SK-N-SH (cell line): Measurements from ENCODE around the gene PRICKLE1. TPM values are rescaled to one million over a fixed set of nuclear protein-coding genes. Genes with fewer than 3 reads are reported as not detected.

ENCODE experiments used
- CTCF ChIA-PET: fragments of 300-600, 350-600 bp; formaldehyde crosslinking; extraction: SDS; loops from one replicate; lab custom pipeline; 2021; lab: Yijun Ruan, JAX
- POLR2A ChIA-PET: fragments of 350-600 bp; sonication (Branson Sonifier 250); formaldehyde crosslinking; extraction: SDS; loops from one replicate; lab custom pipeline; 2020; ENCODE audit warnings: antibody characterized with exemption, inconsistent platforms; lab: Yijun Ruan, JAX
- DNase-seq: peaks from one replicate; pipeline ENCODE4 v3.0.0; 2012
- H2AFZ ChIP-seq: fragments of 200-600 bp; sonication (generic); 2 replicates; pipeline ENCODE4 v1.8.1; 2016; ENCODE audit warnings: antibody characterized with exemption, mild to moderate bottlenecking, low read depth
- H3F3A ChIP-seq: fragments of 200-600 bp; sonication (generic); replicated peaks from 2 replicates; pipeline ENCODE3; 2016; ENCODE audit warnings: antibody characterized with exemption, mild to moderate bottlenecking; ENCODE audit not compliant: insufficient read depth
- H3K27ac ChIP-seq, 2 experiments: fragments of 200-500 bp in 1 of 2; fragments of 200-600 bp in 1 of 2; sonication (Bioruptor generic) in 1 of 2; sonication (generic), shearing (Covaris generic) in 1 of 2; 2 replicates each; pipeline versions ENCODE4 v1.5.1 to v1.6.1; 2014 to 2016; ENCODE audit warnings: low read depth in 2 of 2, inconsistent platforms in 1 of 2, low read length in 1 of 2, mild to moderate bottlenecking in 1 of 2, mixed read lengths in 1 of 2
- H3K27me3 ChIP-seq: fragments of 200-600 bp; sonication (generic), shearing (Covaris generic); 2 replicates; pipeline ENCODE4 v1.6.1; 2016; ENCODE audit warnings: mixed run types; ENCODE audit not compliant: insufficient read depth
- H3K36me3 ChIP-seq, 2 experiments: fragments of 200-500 bp in 1 of 2; fragments of 200-600 bp in 1 of 2; sonication (Bioruptor generic) in 1 of 2; sonication (generic) in 1 of 2; replicated peaks in 1 of 2; 2 replicates each; pipeline versions ENCODE3 to v1.5.1; 2014 to 2016; ENCODE audit warnings: low read length in 1 of 2, mild to moderate bottlenecking in 1 of 2; ENCODE audit not compliant: insufficient read depth in 2 of 2, control insufficient read depth in 1 of 2
- H3K4me1 ChIP-seq, 2 experiments: fragments of 200-500 bp in 1 of 2; fragments of 200-600 bp in 1 of 2; sonication (Bioruptor generic) in 1 of 2; sonication (generic), shearing (Covaris generic) in 1 of 2; 2 replicates each; pipeline versions ENCODE4 v1.5.1 to v1.6.1; 2014 to 2016; ENCODE audit warnings: low read depth in 1 of 2, low read length in 1 of 2, mixed run types in 1 of 2; ENCODE audit not compliant: insufficient read depth in 2 of 2, control insufficient read depth in 1 of 2
- H3K4me2 ChIP-seq: fragments of 200-600 bp; sonication (generic), shearing (Covaris generic); 2 replicates; pipeline ENCODE4 v1.6.1; 2017; ENCODE audit warnings: mixed run types
- H3K4me3 ChIP-seq, 2 experiments: fragments of 200-500 bp in 1 of 2; fragments of 200-600 bp in 1 of 2; sonication (Bioruptor generic) in 1 of 2; sonication (generic), shearing (Covaris generic) in 1 of 2; 2 replicates each; pipeline versions ENCODE4 v1.5.1 to v1.8.1; 2014 to 2016; ENCODE audit warnings: low read depth in 2 of 2, inconsistent platforms in 1 of 2, low read length in 1 of 2, mild to moderate bottlenecking in 1 of 2, mixed read lengths in 1 of 2, moderate library complexity in 1 of 2
- H3K79me2 ChIP-seq: fragments of 200-600 bp; sonication (generic); 2 replicates; pipeline ENCODE4 v1.8.1; 2017; ENCODE audit warnings: mild to moderate bottlenecking; ENCODE audit not compliant: insufficient read depth
- H3K9ac ChIP-seq: fragments of 200-600 bp; sonication (generic); 2 replicates; pipeline ENCODE4 v1.6.1; 2017; ENCODE audit warnings: mixed run types
- H3K9me2 ChIP-seq: fragments of 200-600 bp; sonication (generic); 2 replicates; pipeline ENCODE4 v1.6.1; 2017; ENCODE audit warnings: mixed run types
- H3K9me3 ChIP-seq: fragments of 200-600 bp; sonication (generic); 2 replicates; pipeline ENCODE4 v1.6.1; 2017; ENCODE audit warnings: mixed run types, mild to moderate bottlenecking, moderate library complexity
- H4K20me1 ChIP-seq: fragments of 200-600 bp; sonication (generic); 2 replicates; pipeline ENCODE4 v1.6.1; 2017; ENCODE audit warnings: mild to moderate bottlenecking, mixed run types; ENCODE audit not compliant: insufficient read depth
- CTCF ChIP-seq: fragments of 200-600 bp; sonication (generic); IDR thresholded peaks from 2 replicates; pipeline ENCODE4 v1.6.1; 2017; ENCODE audit warnings: antibody characterized with exemption, mild to moderate bottlenecking, moderate library complexity
- ELF1 ChIP-seq: IDR thresholded peaks from 2 replicates; pipeline ENCODE4 v1.4.0; 2012
- EZH2phosphoT487 ChIP-seq: fragments of 200-600 bp; sonication (generic); IDR thresholded peaks from 2 replicates; pipeline ENCODE4 v1.6.1; 2017; ENCODE audit warnings: low read depth, mixed run types, mild to moderate bottlenecking, antibody characterized with exemption, moderate library complexity, borderline replicate concordance
- FOXJ3 ChIP-seq: sonication (generic); formaldehyde crosslinking; IDR thresholded peaks from 2 replicates; pipeline ENCODE4 v1.5.1; 2020; ENCODE audit warnings: mild to moderate bottlenecking, missing genetic modification reagents
- FOXM1 ChIP-seq: IDR thresholded peaks from 2 replicates; pipeline ENCODE4 v1.4.0; 2012; ENCODE audit warnings: low read depth, mild to moderate bottlenecking
- IRF3 ChIP-seq: fragments of 150-350 bp; IDR thresholded peaks from 2 replicates; pipeline ENCODE4 v1.6.1; 2016; ENCODE audit warnings: mild to moderate bottlenecking, low read depth, low read length
- JUND ChIP-seq: IDR thresholded peaks from 2 replicates; pipeline ENCODE4 v1.4.0; 2012
- POLR2AphosphoS5 ChIP-seq: IDR thresholded peaks from 2 replicates; pipeline ENCODE4 v1.6.1; 2012; ENCODE audit warnings: low read depth, low read length
- RAD21 ChIP-seq: IDR thresholded peaks from 2 replicates; pipeline ENCODE4 v1.6.1; 2012; ENCODE audit warnings: mild to moderate bottlenecking, low read length
- SMC3 ChIP-seq: IDR thresholded peaks from 2 replicates; pipeline ENCODE4 v1.6.1; 2012; ENCODE audit warnings: low read depth, low read length, improper control_type of control experiment
- TAF1 ChIP-seq: IDR thresholded peaks from 2 replicates; pipeline ENCODE4 v1.6.1; 2012; ENCODE audit warnings: low read depth, mild to moderate bottlenecking, low read length, moderate library complexity, borderline replicate concordance
- TCF12 ChIP-seq: IDR thresholded peaks from 2 replicates; pipeline ENCODE4 v1.4.0; 2012
- USF2 ChIP-seq: fragments of 150-350 bp; IDR thresholded peaks from 2 replicates; pipeline ENCODE4 v1.6.1; 2017; ENCODE audit warnings: antibody characterized with exemption, low read length, low read depth, borderline replicate concordance
- whole genome bisulfite sequencing: methylation state at CpG from one replicate; pipeline ENCODE4 v1.1.6; 2017; ENCODE audit warnings: low lambda C conversion rate; 5-methylcytosine and 5-hydroxymethylcytosine counted together
- polyA plus RNA-seq, 3 experiments: library from polyadenylated mRNA; depleted of rRNA; stranded (reverse); fragments of >200 nt; gene quantifications; 2 replicates each; pipeline ENCODE4 v1.2.3, GENCODE V29; 2012

PRICKLE1 gene
- polyA plus RNA-seq, 1 of the 3 experiments (the other 2 are of a cell fraction) = 1.2 TPM

- no peak for TF ChIP-seq TAF1
- TF ChIP-seq, all 33 proteins: peak for 0
- no peak for DNase-seq
- Histone ChIP-seq H3K36me3 (no peaks in the 10 kb centered on the region), H3K27me3 (peaks cover 33% of the 10 kb centered on the region), H3K4me1 (peaks cover 7 to 27% of the 10 kb centered on the region in 2 experiments; a peak in 3 of 4 replicates), H3K9me3 (no peaks in the 10 kb centered on the region), H3K4me3 (peak overlapping the region; percentile 61 to 62; a peak in 3 of 4 replicates), H3K9me2 (no peaks in the 10 kb centered on the region), H3K4me2 (peak overlapping the region; percentile 97; the same call in 1 of the 2 replicates), H3K79me2 (no peaks in the 10 kb centered on the region), H3K27ac (peak overlapping the region in 1 of 2 experiments; percentile 53; a peak in 2 of 4 replicates), H4K20me1 (no peaks in the 10 kb centered on the region), H3K9ac (no peak overlapping the region), H3F3A (no peaks in the 10 kb centered on the region), H2AFZ (no peak overlapping the region)
- CTCF ChIA-PET = interaction anchor here (0.9 to 2.6 kb wide), 17 partner anchors 10 to 751 kb away, joined by 3 to 23 read pairs (median 5); no protein-coding TSS in a partner anchor
- POLR2A ChIA-PET = no interaction called here
- WGBS = 62% methylated on average over 7 of the region's 7 CpGs
These were observed 1.7 kb downstream of the PRICKLE1 start for GRCh38 chr12:42587601-42588523.

GRCh38 chr12:42586268-42586667, 3.3 kb downstream of the PRICKLE1 start:
- H3K36me3 ChIP-seq = no peaks in the 10 kb centered on the region
- no peak for TF ChIP-seq TAF1
- TF ChIP-seq RAD21 = peak; percentile 9; the same call in 1 of the 2 replicates
- TF ChIP-seq, all 33 proteins: peak for 1
- H2AFZ ChIP-seq = no peak overlapping the region
- peaks cover 33% of the 10 kb centered on the region for H3K27me3 ChIP-seq
- no peak for DNase-seq
- H3K9ac ChIP-seq = no peak overlapping the region
- ChIA-PET POLR2A (interaction anchor here (1.0 kb wide), 1 partner anchor 103 kb away, joined by 3 read pairs; no protein-coding TSS in a partner anchor), CTCF (interaction anchor here (0.6 to 2.5 kb wide), 10 partner anchors 8 to 753 kb away, joined by 3 to 22 read pairs (median 4); no protein-coding TSS in a partner anchor)
- peaks cover 7 to 27% of the 10 kb centered on the region in 2 experiments; a peak in 3 of 4 replicates for H3K4me1 ChIP-seq
- no peaks in the 10 kb centered on the region for H3F3A ChIP-seq
- H3K4me3 ChIP-seq = no peak overlapping the region
- no peaks in the 10 kb centered on the region for H4K20me1 ChIP-seq
- no peak overlapping the region for H3K27ac ChIP-seq
- H3K79me2 ChIP-seq = no peaks in the 10 kb centered on the region
- no peak overlapping the region for H3K4me2 ChIP-seq
- 93% methylated on average over 1 of the region's 1 CpG for WGBS
- no peaks in the 10 kb centered on the region for H3K9me2 ChIP-seq
- no peaks in the 10 kb centered on the region for H3K9me3 ChIP-seq

GRCh38 chr12:42585841-42586216, 3.7 kb downstream of the PRICKLE1 start:
- CTCF ChIA-PET = interaction anchor here (0.6 to 2.5 kb wide), 7 partner anchors 8 to 753 kb away, joined by 3 to 22 read pairs (median 3); no protein-coding TSS in a partner anchor
- no peak for DNase-seq
- Histone ChIP-seq H3K4me3 (no peak overlapping the region), H3F3A (no peaks in the 10 kb centered on the region), H3K4me1 (peaks cover 7 to 27% of the 10 kb centered on the region in 2 experiments; a peak in 3 of 4 replicates), H3K36me3 (no peaks in the 10 kb centered on the region), H3K27me3 (peaks cover 32% of the 10 kb centered on the region), H3K79me2 (no peaks in the 10 kb centered on the region), H3K4me2 (no peak overlapping the region), H2AFZ (no peak overlapping the region), H3K9ac (no peak overlapping the region), H3K9me2 (no peaks in the 10 kb centered on the region), H4K20me1 (no peaks in the 10 kb centered on the region), H3K9me3 (no peaks in the 10 kb centered on the region), H3K27ac (peak overlapping the region in 1 of 2 experiments; percentile 28; a peak in 1 of 4 replicates)
- 60% methylated on average over 5 of the region's 5 CpGs for WGBS
- POLR2A ChIA-PET = no interaction called here
- TF ChIP-seq USF2 (no peak), POLR2AphosphoS5 (no peak), FOXJ3 (CRISPR knock-in tag) (no peak), CTCF (no peak), IRF3 (no peak), EZH2phosphoT487 (no peak), SMC3 (no peak), ELF1 (no peak), TAF1 (no peak), TCF12 (no peak), FOXM1 (no peak), JUND (no peak)
